M059J (cell line): ENCODE measurements around the gene CCDC187. TPM values are rescaled to one million over a fixed set of nuclear protein-coding genes. Genes with fewer than 3 reads are reported as not detected.

ENCODE experiments used
- DNase-seq: peaks from one replicate; pipeline ENCODE4 v3.0.0-alpha.2; 2012; ENCODE audit warnings: low read depth
- total RNA-seq: library from RNA; depleted of rRNA; stranded (reverse); fragments of >200 nt; shearing (Covaris generic); gene quantifications from 2 replicates; pipeline ENCODE4 v1.2.3, GENCODE V29; 2014

The CCDC187 gene
- total RNA-seq, 1 experiment from 2014 or later = not detected

DNA sequence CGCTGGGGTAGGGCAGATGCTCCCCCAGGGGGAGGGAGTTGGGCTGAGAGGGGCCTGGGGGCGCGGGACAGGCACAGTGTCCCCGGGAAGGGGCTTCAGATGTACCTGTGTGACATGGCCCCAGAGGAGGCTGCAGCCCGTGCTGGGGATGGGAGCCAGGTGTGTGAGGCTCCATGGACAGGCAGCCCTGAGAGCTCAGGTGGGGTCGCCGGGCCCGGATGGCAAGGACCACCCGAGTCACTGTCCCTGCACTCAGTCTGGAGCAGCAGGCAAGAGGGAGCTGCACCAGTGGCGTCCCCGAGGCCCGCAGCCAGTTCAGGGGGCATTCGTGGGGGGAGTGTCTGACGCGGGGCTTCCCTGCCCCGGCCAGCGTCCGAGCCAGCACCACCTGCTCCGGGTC is 18.9 kb downstream of the CCDC187 start:
- no peak for DNase-seq

DNA sequence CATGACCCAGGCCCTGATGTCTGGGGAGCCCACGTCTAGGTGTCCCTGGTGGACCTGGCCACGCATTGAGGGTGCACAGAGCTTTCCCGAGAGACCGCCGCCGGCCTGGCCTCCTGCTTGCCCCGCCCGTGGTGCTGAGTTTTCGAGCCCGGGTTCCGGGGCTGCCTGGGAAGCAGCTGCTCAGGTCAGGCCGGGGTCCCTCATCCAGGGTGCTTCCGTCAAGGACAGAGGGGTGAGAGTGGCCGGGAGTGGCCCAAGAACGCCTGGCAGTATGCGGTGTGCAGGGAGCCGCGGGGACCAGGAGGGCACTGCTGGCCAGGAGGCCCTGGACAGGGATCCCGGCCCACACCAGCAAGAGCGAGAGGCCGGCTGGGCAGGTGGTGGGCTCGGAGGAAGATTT is 19.6 kb downstream of the CCDC187 start:
- DNase-seq = no peak

DNA sequence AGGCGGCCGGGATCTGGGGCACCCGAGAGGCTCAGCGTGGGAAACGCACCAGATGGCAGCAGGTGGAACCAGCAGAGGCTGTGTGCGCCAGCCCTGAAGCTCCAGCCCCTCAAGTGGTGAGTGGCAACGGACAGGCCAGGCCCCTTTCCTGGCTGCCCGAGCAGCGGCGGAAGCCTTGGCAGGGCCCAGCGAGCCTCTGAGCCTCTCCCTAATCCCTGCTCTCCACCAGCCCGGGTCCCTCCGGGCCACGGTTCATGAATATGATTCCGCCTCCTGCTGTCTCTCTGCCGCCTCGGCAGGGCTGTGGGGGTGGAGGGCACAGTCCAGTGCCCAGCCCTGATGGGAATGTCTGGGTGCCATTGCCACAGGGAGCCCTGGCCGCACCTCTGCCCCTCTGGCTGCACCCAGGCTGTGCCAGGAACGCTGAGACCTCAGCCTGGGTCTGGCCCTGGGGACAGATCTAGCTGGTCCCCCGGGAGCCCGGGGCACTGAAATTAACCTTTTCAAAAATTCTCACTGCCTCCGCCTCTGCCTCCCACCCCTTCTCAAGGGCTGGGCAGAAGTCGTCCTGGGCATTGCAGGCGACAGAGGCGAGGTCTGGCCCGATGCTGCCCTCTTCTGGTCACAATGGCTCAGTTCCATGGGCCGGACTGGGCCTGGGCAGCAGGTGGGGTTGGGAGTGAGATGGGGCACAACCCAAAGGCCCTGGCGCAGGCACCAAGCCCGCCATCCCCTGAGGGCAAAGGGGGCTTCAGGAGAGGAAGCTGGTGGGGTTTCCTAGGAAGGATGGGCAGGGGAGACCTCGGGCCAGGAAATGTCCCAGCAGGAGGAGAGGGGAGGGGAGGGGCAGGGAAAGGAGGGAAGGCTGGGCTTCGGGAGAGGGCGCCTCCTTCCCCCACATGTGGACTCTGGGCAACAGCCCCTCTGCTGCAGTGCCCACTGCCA is 20.3 kb downstream of the CCDC187 start:
- DNase-seq = peak; percentile 67

DNA sequence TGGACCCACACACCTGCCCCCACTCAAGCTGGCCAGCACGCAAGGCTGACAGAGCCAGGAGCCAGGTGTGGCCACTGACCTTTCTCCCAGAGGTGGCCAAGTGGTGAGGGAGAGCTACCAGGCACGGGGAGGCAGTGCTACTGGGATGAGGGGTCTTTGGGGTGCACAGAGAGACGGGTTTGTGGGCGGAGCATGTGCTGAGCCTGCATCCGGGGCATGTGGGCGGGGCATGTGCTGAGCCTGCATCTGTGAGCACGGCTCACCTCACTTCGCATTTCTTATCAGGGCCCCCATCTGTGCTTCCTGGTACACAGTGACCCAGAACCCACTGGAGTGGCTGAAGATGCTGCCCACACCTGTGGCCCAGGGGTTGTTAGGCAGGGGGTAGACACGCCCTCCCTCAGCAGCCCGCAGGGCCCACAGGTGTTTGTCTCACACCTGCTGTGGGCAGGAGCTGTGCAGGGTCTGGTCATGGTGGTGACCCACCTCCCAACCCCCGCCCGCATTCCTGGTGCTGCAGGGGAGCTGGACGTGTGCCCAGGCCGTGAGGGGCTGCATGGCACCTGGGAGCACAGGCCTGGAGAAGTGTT is 21.5 kb downstream of the CCDC187 start:
- no peak for DNase-seq

DNA sequence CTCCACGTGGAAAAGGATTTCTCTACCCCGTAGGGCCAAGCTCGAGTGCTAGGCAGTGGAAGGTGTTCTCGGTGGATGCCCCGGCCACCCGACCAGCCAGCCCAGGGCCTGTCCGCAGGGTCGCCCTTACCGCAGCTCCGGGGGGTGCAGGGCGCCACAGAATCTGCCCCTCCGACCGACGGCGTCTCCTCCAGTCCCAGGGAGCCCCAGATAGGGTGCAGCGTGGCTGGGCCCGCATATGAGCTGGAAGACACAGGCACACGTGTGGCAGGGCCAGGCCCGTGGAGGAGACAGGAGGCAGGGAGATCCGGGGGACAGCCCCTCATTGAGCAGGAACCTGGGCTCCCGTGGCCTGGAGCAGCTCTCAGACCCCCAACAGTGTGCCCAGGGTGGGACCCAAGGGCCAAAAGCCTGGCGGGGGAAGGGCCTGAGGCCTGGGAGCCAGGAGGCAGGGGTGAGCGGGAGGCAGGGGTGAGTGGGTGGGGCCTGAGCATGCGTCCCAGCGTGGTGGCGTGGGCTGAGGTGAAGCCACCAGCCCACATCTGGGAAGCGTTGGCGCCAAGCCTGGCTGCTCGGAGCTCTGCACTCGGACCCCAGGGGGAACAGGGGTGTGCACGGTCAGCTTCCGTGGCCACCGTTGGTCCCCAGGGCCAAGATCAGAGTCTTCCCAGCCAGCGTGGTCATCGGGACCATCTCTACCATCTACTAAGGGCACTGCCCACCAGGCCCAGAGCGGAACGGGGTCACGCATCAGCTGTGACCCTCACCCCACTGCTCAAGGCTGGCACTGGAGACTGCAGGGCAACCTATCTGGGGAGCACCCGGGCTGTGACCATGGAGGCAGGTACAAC is 22.2 kb downstream of the CCDC187 start:
- no peak for DNase-seq

DNA sequence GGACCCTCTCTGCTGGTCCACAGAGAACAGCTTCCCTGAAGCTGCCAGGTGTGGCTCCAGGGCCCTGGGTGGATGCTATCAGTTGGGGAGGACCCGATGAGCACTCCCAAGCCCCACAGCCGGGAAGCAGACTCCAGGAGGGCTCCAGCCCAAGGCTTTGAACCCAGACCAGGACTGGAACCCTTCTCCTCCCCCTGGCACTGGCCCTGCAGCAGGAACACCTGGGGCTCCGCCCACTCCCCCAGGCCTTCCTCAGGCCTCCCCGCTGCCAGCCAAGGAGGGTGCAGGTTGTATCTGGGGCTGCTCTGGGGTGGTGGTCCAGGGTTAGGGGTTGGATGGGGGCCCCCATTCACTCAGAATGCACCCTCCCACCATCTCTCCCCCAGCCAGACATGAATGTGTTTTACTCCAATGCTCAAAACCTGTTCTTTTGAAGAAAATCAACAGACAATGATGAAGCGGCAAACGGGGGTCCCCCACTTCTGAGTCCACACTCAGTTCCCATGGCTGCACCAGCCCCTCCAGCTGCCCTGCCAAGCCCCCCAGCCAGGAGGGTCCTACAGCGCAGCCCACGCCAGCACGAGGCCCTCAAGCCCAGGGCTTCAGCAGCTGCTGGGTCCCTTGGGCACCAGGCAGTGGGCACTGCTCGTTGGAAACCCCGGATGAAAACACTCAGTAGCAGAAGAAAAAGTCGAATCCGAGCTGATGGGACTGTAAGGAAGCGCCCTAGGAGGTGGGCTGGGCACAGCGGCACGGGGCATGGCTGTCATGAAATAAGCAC is 23.2 kb downstream of the CCDC187 start:
- no peak for DNase-seq

DNA sequence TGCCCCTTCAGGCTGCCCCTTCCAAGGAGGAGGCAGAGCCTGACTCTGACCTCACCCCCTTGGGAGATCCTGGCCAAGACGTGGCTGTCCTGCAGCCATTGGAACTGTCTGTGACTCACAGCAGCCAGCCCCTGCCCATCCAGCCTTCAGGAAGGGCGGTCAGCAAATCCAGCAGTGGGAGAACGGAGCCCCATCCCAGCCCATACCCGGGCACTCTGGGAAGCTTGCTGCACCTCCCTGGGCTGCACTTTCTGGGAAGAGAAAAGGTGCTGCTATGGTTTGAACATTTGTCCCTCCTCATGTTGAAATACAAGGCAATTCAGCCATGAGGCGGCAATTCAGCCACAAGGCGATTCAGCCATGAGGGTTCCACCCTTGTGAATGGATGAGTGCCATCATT is 24.4 kb downstream of the CCDC187 start:
- DNase-seq = no peak

DNA sequence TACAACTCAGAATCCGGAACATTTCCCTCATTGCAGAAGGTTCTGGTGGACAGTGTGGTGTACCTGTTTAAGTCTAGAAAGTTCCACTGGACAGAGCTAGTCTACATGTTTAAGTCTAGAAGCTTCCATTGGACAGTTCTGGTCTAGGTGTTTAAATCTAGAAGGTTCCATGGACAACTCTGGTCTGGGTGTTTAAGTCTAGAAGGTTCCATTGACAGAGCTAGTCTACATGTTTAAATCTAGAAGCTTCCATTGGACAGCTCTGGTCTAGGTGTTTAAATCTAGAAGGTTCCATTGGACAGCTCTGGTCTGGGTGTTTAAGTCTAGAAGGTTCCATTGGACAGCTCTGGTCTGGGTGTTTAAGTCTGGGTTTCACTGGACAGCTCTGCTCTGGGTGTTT is 25.0 kb downstream of the CCDC187 start:
- no peak for DNase-seq

DNA sequence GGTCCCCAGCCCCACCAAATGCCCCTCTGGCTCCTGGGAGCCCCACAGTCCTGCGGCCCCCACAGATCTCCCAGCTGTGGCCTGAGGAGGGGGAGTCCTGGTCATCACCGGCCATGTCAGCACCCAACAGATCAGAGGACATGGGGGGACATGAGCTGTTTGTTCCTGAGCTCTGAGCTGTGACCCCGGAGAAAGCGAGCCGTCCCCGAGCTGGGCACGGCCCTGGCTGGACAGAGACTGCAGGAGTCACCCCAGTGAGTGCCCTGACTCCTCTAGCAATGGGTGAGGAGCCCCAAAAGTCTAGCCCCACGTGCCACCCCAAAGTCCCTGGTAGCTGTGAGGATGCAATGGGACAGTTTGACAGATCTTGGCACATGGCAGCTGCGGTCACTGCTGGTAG is 25.7 kb downstream of the CCDC187 start:
- no peak for DNase-seq

DNA sequence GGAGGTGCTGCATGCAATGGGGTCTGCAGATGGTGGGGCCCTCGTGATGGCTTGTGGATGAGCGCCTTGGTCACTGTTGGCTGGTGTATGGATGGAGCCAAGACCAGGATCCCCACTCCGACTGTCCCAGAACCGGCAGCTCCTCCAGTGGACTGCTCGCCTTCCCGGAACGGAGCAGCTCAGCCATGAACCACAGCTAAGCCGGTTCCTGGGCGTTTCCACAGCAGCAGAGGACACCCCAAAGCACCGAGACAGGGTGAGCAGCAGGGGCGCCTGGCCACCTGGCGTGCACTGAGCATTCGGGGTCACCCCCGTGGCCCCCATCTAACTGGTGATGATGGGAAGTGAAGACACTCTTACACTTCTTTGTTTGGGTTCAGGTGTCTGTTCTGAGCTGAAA is 26.1 kb downstream of the CCDC187 start:
- no peak for DNase-seq

DNA sequence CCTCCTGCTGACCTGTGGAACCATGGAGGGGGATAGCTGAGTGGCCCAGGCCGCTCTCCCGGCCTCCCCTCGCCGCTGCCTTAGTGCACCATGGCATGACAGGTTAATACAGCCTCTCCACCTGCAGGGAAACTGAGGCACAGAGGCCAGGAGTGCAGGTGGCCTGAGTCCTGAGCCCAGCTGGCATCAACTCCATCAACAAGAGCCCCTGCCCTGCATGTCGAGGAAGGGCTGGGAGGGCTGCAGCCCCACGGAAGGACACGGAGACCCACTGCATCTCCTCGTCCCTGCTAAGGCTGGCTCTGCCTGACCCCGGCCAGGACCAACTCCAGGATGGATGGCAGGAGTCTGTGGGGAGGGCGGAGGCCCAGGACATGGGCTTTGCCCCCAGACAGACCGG is 27.2 kb downstream of the CCDC187 start:
- no peak for DNase-seq

DNA sequence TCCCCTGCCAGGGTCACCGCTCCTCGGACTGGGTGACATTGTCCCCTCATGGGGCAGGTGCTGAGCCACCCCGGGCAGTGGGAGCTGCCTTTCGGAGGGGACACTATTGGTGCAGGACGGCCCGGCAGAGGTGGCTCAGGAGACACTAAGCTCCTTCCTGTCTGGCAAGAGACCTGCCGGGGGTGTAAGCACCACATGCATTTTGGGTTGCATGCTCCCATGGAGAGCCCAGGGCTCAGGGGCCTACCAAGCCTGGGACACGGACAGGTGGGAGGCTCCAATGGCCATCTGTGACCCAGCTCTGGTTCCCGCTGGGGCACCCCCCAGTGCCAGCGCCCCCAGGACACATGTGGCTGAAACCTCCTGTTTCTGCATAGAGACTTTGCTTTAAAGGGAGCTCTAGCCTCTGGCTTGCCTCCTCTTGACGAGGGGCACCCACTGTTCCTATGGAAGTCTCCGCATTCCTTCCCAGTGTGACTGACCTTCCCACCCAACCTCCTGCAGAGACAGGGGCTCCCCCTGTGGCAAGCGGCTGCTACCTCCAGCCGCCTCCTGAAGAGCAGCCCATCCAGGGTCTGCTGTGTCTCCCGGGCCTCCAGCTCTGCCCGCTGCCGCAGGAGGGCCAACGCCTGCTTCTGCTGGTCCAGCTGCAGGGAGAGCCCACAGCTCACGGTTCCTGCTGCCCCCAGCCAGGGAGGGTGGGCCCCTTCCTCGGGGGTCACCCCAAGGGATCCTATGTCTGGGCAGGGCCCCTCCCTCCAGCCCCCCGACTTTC is 28.1 kb downstream of the CCDC187 start:
- DNase-seq = no peak

DNA sequence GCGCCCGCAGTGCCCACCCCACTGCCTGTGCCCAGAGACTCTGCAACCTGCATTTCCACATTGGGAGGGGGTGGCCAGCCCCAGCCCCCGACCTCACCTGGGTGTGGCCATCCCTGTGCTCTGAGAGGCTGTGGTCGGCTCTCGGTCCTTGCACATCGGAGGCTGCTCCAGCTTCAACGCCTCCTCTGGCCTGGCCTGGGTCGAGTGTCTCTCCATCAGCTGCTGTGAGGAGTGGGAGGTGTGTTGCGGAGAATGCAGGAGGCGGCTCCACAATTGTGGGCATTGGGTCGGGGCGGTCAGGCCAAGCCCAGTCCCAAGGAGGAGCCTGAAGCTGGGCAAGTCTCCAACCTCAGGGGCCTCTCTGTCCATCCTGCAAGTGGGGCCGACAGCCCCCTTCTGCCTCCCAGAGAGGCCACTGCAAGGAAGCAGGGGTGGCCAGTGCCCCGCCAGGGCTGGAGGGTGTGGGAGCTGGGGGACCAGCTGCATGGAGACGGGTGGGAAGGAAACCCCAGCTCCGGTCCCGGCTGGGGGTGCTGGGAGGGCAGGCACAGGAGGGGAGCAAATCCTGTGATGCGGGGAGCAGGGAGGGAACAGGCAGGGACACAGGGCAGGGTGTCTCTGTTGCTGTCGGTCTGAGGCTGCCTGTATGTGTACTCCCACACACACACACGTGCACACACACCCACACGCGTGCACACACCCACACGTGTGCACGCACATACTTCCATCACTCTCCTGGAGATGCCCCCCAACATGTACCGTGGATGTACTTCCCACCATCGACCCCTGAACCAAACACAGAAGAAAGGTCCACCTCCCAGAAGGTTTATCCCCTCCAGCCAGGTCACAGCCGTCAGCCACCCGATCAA is 28.9 kb downstream of the CCDC187 start:
- DNase-seq = no peak

DNA sequence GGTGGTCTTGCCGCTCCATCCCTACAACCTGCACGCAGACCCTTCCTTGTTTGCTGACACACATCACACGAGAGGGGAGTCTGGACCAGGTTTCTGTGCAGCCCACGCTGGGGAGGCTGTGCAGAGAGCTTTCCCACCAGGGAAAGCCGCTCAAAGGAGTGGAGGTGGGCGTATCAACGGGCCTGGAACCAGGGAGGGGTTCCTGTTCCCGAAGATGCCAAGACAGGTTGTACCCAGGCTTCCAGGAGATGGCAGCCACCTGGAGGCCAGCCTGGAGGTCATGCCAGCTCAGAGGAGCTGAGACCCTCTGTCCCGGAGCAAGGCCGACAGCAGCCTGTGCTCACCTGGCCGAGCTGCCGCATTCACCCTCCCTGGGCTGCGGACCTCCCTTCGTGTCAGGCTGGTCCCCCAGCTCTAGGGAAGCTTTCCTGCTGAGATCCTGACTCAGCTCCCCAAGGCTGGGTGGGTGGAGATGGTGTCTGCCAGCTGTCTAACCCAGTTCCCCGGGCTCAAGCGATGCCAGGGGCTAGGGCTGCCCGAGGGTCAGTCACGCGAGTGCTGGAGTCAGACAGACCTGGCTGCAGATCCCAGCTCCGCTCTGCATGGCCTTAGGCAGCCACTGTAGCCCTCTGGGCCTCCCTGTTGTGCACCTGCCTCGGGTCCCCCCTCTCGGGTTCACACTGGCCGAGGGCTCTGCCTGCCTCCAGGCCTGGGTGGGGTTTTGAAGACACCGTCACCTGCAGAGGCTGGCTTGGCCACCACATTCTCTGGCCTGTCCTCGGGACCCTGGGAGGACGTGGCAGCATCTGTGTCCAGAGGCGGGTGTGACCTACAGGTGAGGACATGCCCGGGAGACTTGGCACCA is 29.7 kb downstream of the CCDC187 start:
- no peak for DNase-seq

DNA sequence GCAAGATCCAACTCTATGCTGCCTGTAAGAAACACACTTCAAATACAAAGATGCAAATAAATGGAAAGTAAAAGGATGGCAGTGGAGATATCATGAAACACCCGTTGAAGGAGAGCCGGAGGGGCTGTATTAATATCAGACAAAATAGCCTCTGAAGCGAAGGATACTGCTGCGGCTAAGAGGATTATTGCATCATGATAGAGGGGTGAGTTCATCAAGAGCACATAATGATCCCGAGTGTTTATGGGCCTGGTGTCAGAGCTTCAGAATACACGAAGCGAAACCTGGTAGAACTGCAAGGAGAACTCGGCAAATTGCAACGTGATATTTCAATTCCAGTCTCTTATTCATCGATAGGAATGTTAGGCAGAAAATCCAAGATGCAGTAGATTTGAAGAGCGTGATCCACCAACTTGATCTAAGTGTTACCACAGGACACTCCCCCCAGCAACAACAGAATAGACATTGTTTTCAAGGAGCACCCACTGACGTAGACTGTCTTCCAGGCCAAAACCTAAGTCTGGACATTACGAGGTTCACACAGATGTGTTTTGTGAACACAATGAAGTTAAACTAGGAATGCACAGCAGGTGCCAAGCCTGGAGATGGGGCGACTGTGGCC is 30.5 kb downstream of the CCDC187 start:
- DNase-seq = no peak

DNA sequence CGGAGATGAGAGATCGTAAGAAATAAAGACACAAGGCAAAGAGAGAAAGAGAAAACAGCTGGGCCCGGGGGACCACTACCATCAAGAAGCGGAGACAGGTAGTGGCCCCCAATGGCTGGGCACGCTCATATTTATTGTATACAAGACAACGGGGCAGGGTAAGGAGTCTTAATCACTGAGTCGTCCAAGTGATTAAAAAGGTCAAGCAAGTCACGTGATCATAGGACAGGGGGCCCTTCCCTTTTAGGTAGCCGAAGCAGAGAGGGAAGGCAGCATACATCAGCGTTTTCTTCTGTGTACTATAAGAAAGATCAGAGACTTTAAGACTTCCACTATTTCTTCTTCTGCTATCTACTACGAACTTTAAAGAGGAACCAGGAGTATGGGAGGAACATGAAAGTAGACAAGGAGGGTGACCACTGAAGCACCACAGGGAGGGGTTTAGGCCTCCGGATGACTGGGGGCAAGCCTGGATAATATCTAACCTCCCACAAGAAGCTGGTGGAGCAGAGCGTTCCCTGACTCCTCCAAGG is 33.7 kb downstream of the CCDC187 start:
- no peak for DNase-seq

DNA sequence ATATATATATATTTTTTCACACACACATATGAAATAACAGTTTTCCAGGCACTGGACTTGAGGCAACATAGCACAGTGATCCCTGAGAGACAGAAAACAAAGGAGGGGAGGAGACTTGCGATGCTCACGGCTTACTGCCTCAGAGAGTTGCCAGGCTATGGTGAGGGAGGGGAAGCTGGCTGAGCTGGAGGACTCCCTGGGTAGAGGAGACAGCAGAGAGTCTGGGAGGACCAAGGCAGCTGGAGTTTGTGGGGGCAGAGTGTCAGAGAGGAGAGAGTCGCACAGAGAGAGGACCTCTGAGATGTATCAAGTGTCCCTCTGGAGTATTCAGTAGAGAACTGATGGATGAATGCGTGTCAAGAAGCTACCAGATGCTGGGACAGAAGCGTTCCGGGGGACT is 35.2 kb downstream of the CCDC187 start:
- no peak for DNase-seq

DNA sequence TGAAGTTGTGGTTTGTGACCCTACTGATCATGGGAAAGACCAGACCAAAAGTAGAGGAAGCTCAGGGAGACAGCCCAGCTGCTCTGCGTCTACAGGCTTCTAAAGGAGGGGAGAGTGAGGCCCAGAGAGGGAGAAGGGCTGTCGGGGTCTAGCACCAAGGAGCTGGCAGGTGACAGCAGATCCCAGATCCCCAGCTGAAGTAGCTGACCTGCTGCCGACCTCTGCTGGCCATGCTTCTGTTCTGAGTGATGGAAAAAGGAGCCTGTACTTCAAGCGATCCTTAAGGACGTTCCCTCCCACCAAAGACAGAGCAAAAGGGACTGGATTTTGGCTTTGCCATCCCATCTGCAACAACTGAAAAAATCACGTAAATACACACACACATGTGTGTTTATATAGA is 35.6 kb downstream of the CCDC187 start:
- DNase-seq = peak; percentile 24
